Smooth muscle cell (in vitro differentiated cells): ENCODE data around the gene MPL. TPM values are rescaled to one million over a fixed set of nuclear protein-coding genes. Genes with fewer than 3 reads are reported as not detected.

ENCODE experiments used
- DNase-seq: peaks from one replicate; lab custom pipeline; 2025; ENCODE audit not compliant: unreplicated experiment; lab: John Stamatoyannopoulos, UW
- H2AFZ ChIP-seq: fragments of 200-600 bp; sonication (generic); 2 replicates; pipeline ENCODE4 v1.6.0; 2016; ENCODE audit warnings: antibody characterized with exemption, low read depth, mild to moderate bottlenecking
- H3F3A ChIP-seq: fragments of 200-600 bp; sonication (generic); 2 replicates; pipeline ENCODE4 v1.6.0; 2017; ENCODE audit warnings: antibody characterized with exemption, low read depth
- H3K27ac ChIP-seq: fragments of 200-600 bp; sonication (generic); 2 replicates; pipeline ENCODE4 v1.5.1; 2016; ENCODE audit warnings: low read depth, mild to moderate bottlenecking
- H3K27me3 ChIP-seq: fragments of 200-600 bp; sonication (generic); 2 replicates; pipeline ENCODE4 v1.6.1; 2016; ENCODE audit warnings: low read depth, mild to moderate bottlenecking
- H3K36me3 ChIP-seq: fragments of 200-600 bp; sonication (generic); 2 replicates; pipeline ENCODE4 v1.5.1; 2016; ENCODE audit warnings: low read depth
- H3K4me1 ChIP-seq: fragments of 200-600 bp; sonication (generic); 2 replicates; pipeline ENCODE4 v1.5.1; 2016; ENCODE audit warnings: low read depth
- H3K4me2 ChIP-seq: fragments of 200-600 bp; sonication (generic); 2 replicates; pipeline ENCODE4 v1.6.0; 2016; ENCODE audit warnings: mild to moderate bottlenecking
- H3K4me3 ChIP-seq: fragments of 200-600 bp; sonication (generic); 2 replicates; pipeline ENCODE4 v1.5.1; 2016; ENCODE audit warnings: mild to moderate bottlenecking
- H3K79me2 ChIP-seq: fragments of 200-600 bp; sonication (generic); 2 replicates; pipeline ENCODE4 v1.6.0; 2016; ENCODE audit warnings: low read depth, mild to moderate bottlenecking
- H3K9ac ChIP-seq: fragments of 200-600 bp; sonication (generic); 2 replicates; pipeline ENCODE4 v1.6.0; 2016; ENCODE audit warnings: low read depth
- H3K9me3 ChIP-seq: fragments of 200-600 bp; sonication (generic); replicated peaks from 2 replicates; pipeline ENCODE4 v1.5.1; 2016; ENCODE audit warnings: low read depth
- H4K20me1 ChIP-seq: fragments of 200-600 bp; sonication (generic); 2 replicates; pipeline ENCODE4 v1.6.0; 2016; ENCODE audit warnings: low read depth
- CTCF ChIP-seq: fragments of 200-600 bp; sonication (generic); IDR thresholded peaks from 2 replicates; pipeline ENCODE4 v1.5.1; 2017; ENCODE audit warnings: borderline replicate concordance, mild to moderate bottlenecking, antibody characterized with exemption; ENCODE audit not compliant: insufficient read depth, poor library complexity, severe bottlenecking
- WGBS: methylation state at CpG from one replicate; pipeline ENCODE4 v1.1.7; 2016; ENCODE audit warnings: low lambda C conversion rate; 5-methylcytosine and 5-hydroxymethylcytosine counted together
- polyA plus RNA-seq: library from polyadenylated mRNA; unstranded; fragments of >200 nt; fragmentation: Nextera tagmentation; extraction: Ambion mirVana; gene quantifications from 2 replicates; pipeline ENCODE4 v1.2.1, GENCODE V29; 2016
- total RNA-seq: library from RNA; depleted of rRNA; stranded (reverse); fragments of >200 nt; gene quantifications from 2 replicates; pipeline ENCODE4 v1.2.3, GENCODE V29; 2014

The MPL gene
- total and polyA plus RNA-seq, 2 experiments from 2014 or later = not detected

GRCh38 chr1:43314233-43314632 lies 23.4 kb upstream of the MPL start:
- no peaks in the 10 kb centered on the region for H3K79me2 ChIP-seq
- no peaks in the 10 kb centered on the region for H3K36me3 ChIP-seq
- no peak overlapping the region for H2AFZ ChIP-seq
- H3K27me3 ChIP-seq = no peaks in the 10 kb centered on the region
- H3K4me3 ChIP-seq = no peak overlapping the region
- H3F3A ChIP-seq = no peaks in the 10 kb centered on the region
- TF ChIP-seq CTCF = no peak
- H3K9me3 ChIP-seq = no peaks in the 10 kb centered on the region
- no peak overlapping the region for H3K27ac ChIP-seq
- no peak overlapping the region for H3K4me2 ChIP-seq
- no peaks in the 10 kb centered on the region for H4K20me1 ChIP-seq
- no peaks in the 10 kb centered on the region for H3K4me1 ChIP-seq
- H3K9ac ChIP-seq = no peak overlapping the region
- WGBS = 93% methylated on average over 5 of the region's 5 CpGs
- no peak for DNase-seq

DNA sequence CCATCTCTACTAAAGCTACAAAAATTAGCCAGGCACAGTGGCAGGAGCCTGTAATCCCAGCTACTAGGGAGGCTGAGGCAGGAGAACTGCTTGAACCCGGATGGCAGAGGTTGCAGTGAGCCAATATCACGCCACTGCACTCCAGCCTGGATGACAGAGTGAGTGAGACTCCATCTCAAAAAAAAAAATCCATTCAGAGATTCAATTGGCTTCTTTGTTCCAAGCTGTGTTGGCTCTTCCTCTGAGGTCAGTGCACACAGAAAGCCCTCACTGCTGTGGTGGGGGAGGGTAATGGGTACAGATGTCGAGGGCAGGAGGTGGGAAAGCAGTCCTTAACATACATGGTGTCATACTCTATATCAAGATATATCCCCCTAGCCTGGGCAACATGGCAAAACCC lies 22.1 kb upstream of the MPL start:
- Histone ChIP-seq H3K4me2 (no peak overlapping the region), H3K27me3 (no peaks in the 10 kb centered on the region), H3K36me3 (no peaks in the 10 kb centered on the region), H3K27ac (no peak overlapping the region), H3K9ac (no peak overlapping the region), H3K4me1 (no peaks in the 10 kb centered on the region), H4K20me1 (no peaks in the 10 kb centered on the region), H3K9me3 (no peaks in the 10 kb centered on the region), H3F3A (no peaks in the 10 kb centered on the region), H2AFZ (no peak overlapping the region), H3K4me3 (no peak overlapping the region), H3K79me2 (no peaks in the 10 kb centered on the region)
- no peak for TF ChIP-seq CTCF
- WGBS = 95% methylated on average over 3 of the region's 3 CpGs
- DNase-seq = no peak

DNA sequence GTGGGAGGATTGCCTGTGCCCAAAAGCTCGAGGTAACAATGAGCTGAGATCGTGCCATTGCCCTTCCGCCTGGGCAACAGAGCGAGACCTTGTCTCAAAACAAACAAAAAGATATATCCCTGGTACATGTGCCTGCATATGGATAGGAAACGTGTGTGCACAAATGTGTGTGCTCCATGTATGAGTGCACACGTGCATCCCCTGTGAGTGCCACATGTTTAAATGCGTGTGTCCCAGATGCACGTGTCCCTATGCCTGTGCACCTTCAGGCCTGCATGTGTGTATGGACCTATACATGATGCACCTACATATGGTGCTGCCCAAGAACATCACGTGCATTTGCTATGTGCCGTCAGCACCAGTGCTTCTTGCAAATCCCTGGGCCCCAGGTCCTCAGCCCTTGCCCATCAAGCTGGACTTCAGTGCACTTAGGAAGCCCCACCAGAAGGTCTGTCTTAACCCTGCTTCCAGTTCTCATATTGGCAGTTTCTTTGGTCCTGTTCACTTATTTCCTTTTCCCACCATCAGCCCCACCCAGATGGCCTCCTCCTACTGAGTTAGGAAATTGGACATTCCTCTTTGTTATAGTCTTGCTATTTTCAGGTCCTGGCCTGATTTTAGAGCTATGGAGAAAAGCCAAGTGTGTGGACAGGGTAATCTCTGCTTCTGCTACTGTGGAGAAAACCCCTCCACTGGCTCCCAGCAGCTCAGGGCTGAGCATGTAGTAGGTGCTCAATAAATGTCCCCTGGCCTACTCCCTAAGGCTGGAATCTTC lies 21.5 kb upstream of the MPL start:
- H4K20me1 ChIP-seq = no peaks in the 10 kb centered on the region
- no peaks in the 10 kb centered on the region for H3K27me3 ChIP-seq
- no peaks in the 10 kb centered on the region for H3K4me1 ChIP-seq
- H3K4me2 ChIP-seq = no peak overlapping the region
- no peaks in the 10 kb centered on the region for H3K9me3 ChIP-seq
- no peak overlapping the region for H2AFZ ChIP-seq
- H3F3A ChIP-seq = no peaks in the 10 kb centered on the region
- no peaks in the 10 kb centered on the region for H3K36me3 ChIP-seq
- H3K9ac ChIP-seq = no peak overlapping the region
- no peak overlapping the region for H3K27ac ChIP-seq
- no peak for TF ChIP-seq CTCF
- H3K79me2 ChIP-seq = no peaks in the 10 kb centered on the region
- no peak overlapping the region for H3K4me3 ChIP-seq
- DNase-seq = no peak
- 95% methylated on average over 10 of the region's 10 CpGs for WGBS
